ENCODE measurements around the gene MAEA.

The MAEA gene

DNA sequence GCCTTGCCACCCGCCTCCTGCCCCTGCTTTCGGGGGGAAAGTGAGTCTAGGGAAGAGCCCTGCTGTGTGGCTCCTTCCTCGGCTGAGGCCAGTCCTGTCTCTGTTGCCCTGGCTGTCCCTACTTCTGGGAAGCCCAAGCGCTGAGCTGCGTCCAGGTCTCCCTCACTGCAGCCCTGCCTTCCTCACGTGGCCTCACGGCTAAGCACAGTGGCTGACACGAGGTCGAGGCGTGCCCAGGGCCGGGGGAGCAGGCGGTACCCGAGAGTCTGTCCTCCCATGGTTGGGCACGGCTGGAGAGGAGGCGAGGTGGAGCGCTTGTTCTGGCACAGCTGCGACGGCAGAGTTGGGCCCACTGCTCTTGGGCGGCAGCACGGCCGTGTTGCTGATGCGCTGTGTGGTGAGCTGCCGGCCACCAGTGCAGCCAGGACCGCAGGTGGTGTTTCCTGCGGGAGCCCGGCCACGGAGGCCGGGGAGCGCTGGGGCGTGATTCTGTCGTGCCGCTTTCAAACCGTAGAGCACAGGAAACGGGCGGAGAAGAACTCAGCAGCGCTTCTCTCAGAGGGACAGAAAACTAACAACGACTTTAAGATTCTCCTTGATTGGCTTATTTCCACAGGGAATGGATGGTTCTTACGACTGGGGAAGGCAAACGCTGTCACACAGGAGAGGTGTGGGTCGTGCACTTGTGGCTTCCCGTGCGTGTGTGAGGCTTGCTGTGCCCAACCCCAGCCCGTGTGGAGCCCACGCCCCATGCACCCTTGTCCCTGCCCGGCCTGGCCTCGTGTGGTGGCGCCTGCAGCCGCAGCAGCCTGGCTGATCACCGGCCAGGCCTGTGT is 21.3 kb downstream of the MAEA start:
- no peak overlapping the region for H3K4me3 ChIP-seq (replicated peaks; ENCODE audit: low read depth, low read length)
- TF ChIP-seq, protein P1, sequence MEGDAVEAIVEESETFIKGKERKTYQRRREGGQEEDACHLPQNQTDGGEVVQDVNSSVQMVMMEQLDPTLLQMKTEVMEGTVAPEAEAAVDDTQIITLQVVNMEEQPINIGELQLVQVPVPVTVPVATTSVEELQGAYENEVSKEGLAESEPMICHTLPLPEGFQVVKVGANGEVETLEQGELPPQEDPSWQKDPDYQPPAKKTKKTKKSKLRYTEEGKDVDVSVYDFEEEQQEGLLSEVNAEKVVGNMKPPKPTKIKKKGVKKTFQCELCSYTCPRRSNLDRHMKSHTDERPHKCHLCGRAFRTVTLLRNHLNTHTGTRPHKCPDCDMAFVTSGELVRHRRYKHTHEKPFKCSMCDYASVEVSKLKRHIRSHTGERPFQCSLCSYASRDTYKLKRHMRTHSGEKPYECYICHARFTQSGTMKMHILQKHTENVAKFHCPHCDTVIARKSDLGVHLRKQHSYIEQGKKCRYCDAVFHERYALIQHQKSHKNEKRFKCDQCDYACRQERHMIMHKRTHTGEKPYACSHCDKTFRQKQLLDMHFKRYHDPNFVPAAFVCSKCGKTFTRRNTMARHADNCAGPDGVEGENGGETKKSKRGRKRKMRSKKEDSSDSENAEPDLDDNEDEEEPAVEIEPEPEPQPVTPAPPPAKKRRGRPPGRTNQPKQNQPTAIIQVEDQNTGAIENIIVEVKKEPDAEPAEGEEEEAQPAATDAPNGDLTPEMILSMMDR (IDR thresholded peaks at IDR 0.05; ENCODE audit: low read length, missing control alignments), result no peak

DNA sequence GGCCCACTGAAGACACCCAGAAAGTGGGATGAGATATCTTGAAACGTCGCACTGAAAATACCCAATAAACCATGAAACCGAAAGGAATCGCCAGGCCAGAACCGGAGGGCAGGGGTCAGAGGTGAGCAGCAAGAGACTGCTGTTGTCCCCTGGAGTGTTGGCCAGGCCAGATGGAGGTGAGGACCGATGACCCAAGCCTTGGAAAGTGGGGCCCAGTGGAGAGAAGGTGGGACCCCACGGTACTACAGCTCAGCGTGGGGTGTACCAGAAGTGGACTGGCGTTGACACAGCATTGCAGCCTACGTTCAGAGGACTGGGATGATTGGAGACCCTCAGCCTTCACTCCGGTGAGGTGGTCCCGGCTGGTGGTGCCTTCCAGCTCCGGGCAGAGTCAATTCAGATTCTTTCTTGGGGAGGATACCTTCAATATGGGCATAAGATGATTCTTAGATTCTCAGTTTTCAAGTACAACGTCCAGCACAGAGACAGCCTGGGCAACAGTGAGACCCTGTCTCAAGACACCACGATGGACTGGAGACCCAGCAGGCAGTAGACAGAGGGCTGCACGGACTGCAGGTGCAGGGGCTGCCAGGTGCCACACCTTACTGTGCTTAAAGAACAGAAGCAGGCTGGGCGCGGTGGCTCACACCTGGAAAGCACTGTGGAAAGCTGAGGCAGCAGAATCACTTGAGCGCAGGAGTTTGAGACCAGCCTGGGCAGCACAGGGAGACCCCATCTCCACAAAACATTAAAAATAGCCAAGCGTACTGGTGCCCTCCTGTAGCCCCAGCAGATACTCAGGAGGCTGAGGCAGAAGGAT is 23.3 kb downstream of the MAEA start:
- TF ChIP-seq, protein P1 (IDR thresholded peaks at IDR 0.05; ENCODE audit: low read length, missing control alignments), result no peak
- DNase-seq (ENCODE audit: low read depth), result no peak
- H3K4me3 ChIP-seq (replicated peaks; ENCODE audit: low read depth, low read length), result no peak overlapping the region

More for the DNA sequence above, 21.3 kb downstream of the MAEA start:
- DNase-seq (ENCODE audit: low read depth), result no peak

DNA sequence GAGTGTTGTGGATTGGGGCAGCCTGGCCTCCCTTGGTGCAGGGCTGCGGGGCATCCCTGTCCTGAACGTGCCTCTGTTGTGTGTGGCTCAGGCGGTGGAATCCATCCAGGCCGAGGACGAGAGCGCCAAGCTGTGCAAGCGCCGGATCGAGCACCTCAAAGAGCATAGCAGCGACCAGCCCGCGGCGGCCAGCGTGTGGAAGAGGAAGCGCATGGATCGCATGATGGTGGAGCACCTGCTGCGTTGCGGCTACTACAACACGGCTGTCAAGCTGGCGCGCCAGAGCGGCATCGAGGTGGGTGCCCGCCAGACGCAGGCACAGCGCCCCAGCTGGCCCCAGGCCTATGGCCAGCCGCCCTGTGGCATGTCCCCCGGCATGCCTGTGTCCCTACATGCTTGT is 25.6 kb downstream of the MAEA start:
- no peak for DNase-seq (ENCODE audit: low read depth)
- H3K4me3 ChIP-seq (replicated peaks; ENCODE audit: low read depth, low read length), result no peak overlapping the region
- TF ChIP-seq, protein P1 (IDR thresholded peaks at IDR 0.05; ENCODE audit: low read length, missing control alignments), result no peak

DNA sequence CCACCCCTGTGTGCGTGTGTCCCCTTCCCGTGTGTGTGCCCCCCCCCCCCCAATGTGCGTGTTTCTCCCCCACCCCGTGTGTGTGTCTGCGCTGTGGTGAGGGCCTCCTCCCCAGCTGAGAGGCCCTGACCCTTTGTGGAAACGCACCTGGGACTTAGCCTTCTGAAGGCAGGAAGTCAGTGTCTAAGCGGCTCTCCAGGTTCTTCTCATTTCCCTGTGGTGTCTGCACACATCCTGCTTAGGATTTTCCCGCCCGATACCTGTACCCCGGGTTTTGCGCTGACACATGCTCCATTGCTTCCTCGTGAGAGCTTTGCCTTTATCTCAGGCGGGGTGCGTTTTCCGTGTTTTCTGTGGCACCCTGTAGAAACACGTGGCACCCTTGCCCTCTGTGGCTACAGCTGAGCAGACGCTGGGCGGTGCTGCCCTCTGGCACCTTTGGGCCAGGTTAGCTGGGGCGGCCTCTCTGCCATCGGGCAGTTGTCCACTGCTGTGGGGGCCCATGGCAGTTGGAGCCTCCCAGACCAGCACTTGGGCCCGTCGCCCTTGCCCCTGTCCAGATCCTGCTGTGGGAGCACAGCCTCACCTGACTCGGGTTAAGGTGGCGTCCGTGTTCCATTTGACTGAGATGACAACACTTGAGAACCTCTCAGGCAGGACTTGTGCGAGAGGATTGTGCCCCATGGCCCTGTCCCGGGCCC is 26.3 kb downstream of the MAEA start:
- no peak for DNase-seq (ENCODE audit: low read depth)
- no peak overlapping the region for H3K4me3 ChIP-seq (replicated peaks; ENCODE audit: low read depth, low read length)
- TF ChIP-seq, protein P1 (IDR thresholded peaks at IDR 0.05; ENCODE audit: low read length, missing control alignments), result no peak

DNA sequence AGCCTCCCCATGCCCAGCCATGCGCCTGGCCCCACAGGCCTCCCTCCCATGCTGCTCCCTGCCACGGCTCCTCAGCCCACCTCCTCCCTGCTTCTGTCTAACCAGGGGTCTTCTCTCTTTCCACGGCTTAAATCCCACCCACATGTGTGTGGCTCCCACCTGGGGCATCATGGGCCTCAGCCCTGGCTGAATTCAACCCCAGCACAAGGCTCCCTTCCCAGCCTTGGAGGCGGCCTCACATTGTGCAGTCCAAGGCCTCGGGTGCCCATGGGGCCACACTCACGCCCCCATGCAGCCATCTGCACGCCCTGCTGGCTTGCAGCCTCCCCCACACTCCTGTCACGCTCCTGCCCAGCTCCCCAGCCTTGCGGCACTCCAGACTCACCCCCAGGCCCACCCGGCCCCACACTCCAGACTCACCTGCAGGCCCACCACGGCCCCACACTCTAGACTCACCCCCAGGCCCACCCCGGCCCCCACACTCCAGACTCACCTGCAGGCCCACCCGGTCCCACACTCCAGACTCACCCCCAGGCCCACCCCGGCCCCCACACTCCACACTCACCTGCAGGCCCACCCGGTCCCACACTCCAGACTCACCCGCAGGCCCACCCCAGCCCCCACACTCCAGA is 27.0 kb downstream of the MAEA start:
- H3K4me3 ChIP-seq (replicated peaks; ENCODE audit: low read depth, low read length), result no peak overlapping the region
- TF ChIP-seq, protein P1 (IDR thresholded peaks at IDR 0.05; ENCODE audit: low read length, missing control alignments), result no peak
- no peak for DNase-seq (ENCODE audit: low read depth)
